H1 (cell line): ENCODE results near the gene MTX1. TPM values are rescaled to one million over a fixed set of nuclear protein-coding genes. Genes with fewer than 3 reads are reported as not detected.

Experiments used
- CTCF ChIA-PET: fragments of 300-600 bp; sonication (Branson Sonifier 250); formaldehyde crosslinking; loops from one replicate; lab custom pipeline; 2021; ENCODE audit not compliant: partially characterized antibody; lab: Charles Lee
- POLR2A ChIA-PET: fragments of 300-600 bp; sonication (Branson Sonifier 250); formaldehyde crosslinking; loops from one replicate; lab custom pipeline; 2021; ENCODE audit warnings: inconsistent platforms; ENCODE audit not compliant: partially characterized antibody; lab: Charles Lee
- DNase-seq, 2 experiments: peaks; one replicate each; pipeline versions ENCODE4 v3.0.0 to v3.0.0-alpha.2; 2010 to 2022; ENCODE audit warnings: low spot score in 2 of 2, low read depth in 1 of 2, mixed read lengths in 1 of 2
- FAIRE-seq: peaks from 2 replicates; lab custom pipeline; 2011; peaks lifted over from hg19 to GRCh38; lab: Jason Lieb, UNC
- H2AFZ ChIP-seq: 2 replicates; pipeline ENCODE4 v1.8.1; 2012; ENCODE audit warnings: low read length, inconsistent platforms
- H2AK5ac ChIP-seq: 2 replicates; pipeline ENCODE4 v1.6.1; 2013; ENCODE audit warnings: low read depth, low read length
- H2BK120ac ChIP-seq: replicated peaks from 2 replicates; pipeline ENCODE3; 2013; ENCODE audit warnings: low read depth, low read length, inconsistent platforms
- H2BK12ac ChIP-seq: 2 replicates; pipeline ENCODE4 v1.6.1; 2013; ENCODE audit warnings: low read depth, low read length
- H2BK15ac ChIP-seq: 2 replicates; pipeline ENCODE4 v1.6.1; 2013; ENCODE audit warnings: low read length
- H2BK20ac ChIP-seq: 2 replicates; pipeline ENCODE4 v1.6.1; 2013; ENCODE audit warnings: low read length
- H2BK5ac ChIP-seq: 2 replicates; pipeline ENCODE4 v1.6.1; 2013; ENCODE audit warnings: low read depth, low read length
- H3K14ac ChIP-seq: 2 replicates; pipeline ENCODE4 v1.6.1; 2013; ENCODE audit warnings: inconsistent platforms; ENCODE audit not compliant: insufficient read length
- H3K18ac ChIP-seq: 2 replicates; pipeline ENCODE4 v1.6.1; 2013; ENCODE audit warnings: low read length; ENCODE audit errors: extremely low read depth
- H3K23ac ChIP-seq: 2 replicates; pipeline ENCODE4 v1.6.1; 2013; ENCODE audit warnings: inconsistent platforms; ENCODE audit not compliant: insufficient read length
- H3K23me2 ChIP-seq: 2 replicates; pipeline ENCODE4 v1.6.1; 2013; ENCODE audit warnings: low read depth, low read length
- H3K27ac ChIP-seq: 2 replicates; pipeline ENCODE4 v1.6.1; 2011; ENCODE audit warnings: low read depth, low read length, inconsistent platforms
- H3K27me3 ChIP-seq, 4 experiments: replicated peaks in 1 of 4; 1 replicate in 1 of 4; 2 replicates in 3 of 4; pipeline versions ENCODE4 v1.6.1 to v1.8.1; 2011 to 2013; ENCODE audit warnings: low read length in 3 of 4, mild to moderate bottlenecking in 3 of 4, inconsistent platforms in 2 of 4, mixed read lengths in 2 of 4, moderate library complexity in 1 of 4; ENCODE audit not compliant: control insufficient read depth in 3 of 4, insufficient read depth in 3 of 4; ENCODE audit errors: extremely low read depth in 1 of 4
- H3K36me3 ChIP-seq, 4 experiments: 2 replicates each; pipeline versions ENCODE4 v1.6.1 to v1.8.1; 2011 to 2013; ENCODE audit warnings: mild to moderate bottlenecking in 4 of 4, low read length in 3 of 4, moderate library complexity in 2 of 4, control low read depth in 1 of 4, inconsistent platforms in 1 of 4; ENCODE audit not compliant: insufficient read depth in 4 of 4, control insufficient read depth in 2 of 4
- H3K4ac ChIP-seq: replicated peaks from 2 replicates; pipeline ENCODE3; 2013; ENCODE audit warnings: low read length, low read depth, mixed read lengths, inconsistent platforms; ENCODE audit not compliant: insufficient read length
- H3K4me1 ChIP-seq, 4 experiments: replicated peaks in 1 of 4; 1 replicate in 1 of 4; 2 replicates in 3 of 4; pipeline versions ENCODE4 v1.6.1 to v1.8.1; 2011 to 2013; ENCODE audit warnings: low read length in 3 of 4, inconsistent platforms in 2 of 4, mixed read lengths in 1 of 4; ENCODE audit not compliant: insufficient read depth in 4 of 4, control insufficient read depth in 3 of 4
- H3K4me2 ChIP-seq, 2 experiments: 2 replicates each; pipeline versions ENCODE4 v1.6.1 to v1.8.1; 2011 to 2013; ENCODE audit warnings: low read depth in 2 of 2, low read length in 2 of 2, control low read depth in 1 of 2, inconsistent platforms in 1 of 2, mild to moderate bottlenecking in 1 of 2; ENCODE audit not compliant: insufficient read depth in 1 of 2
- H3K4me3 ChIP-seq, 4 experiments: fragments of 200-600, 300-600 bp in 1 of 4; sonication (generic), shearing (Covaris generic), sonication (Bioruptor Twin) in 1 of 4; 2 replicates each; pipeline versions ENCODE4 v1.5.1 to v1.8.1; 2011 to 2016; ENCODE audit warnings: low read length in 4 of 4, low read depth in 3 of 4, control low read depth in 2 of 4, inconsistent platforms in 2 of 4, mild to moderate bottlenecking in 2 of 4, mixed read lengths in 1 of 4, moderate library complexity in 1 of 4; ENCODE audit not compliant: insufficient read depth in 2 of 4; ENCODE audit errors: extremely low read depth in 1 of 4
- H3K56ac ChIP-seq: replicated peaks from 2 replicates; pipeline ENCODE3; 2013; ENCODE audit warnings: low read depth, mild to moderate bottlenecking, mixed read lengths, low read length, inconsistent platforms; ENCODE audit not compliant: insufficient read length
- H3K79me1 ChIP-seq: 2 replicates; pipeline ENCODE4 v1.6.1; 2013; ENCODE audit warnings: low read depth, low read length, control low read depth
- H3K79me2 ChIP-seq, 2 experiments: 2 replicates each; pipeline versions ENCODE4 v1.6.1 to v1.8.1; 2012 to 2013; ENCODE audit warnings: low read length in 2 of 2, mild to moderate bottlenecking in 2 of 2, inconsistent platforms in 1 of 2; ENCODE audit not compliant: insufficient read depth in 2 of 2, control insufficient read depth in 1 of 2
- H3K9ac ChIP-seq, 4 experiments: replicated peaks in 1 of 4; 1 replicate in 1 of 4; 2 replicates in 3 of 4; pipeline versions ENCODE4 v1.6.1 to v1.8.1; 2011 to 2013; ENCODE audit warnings: low read depth in 3 of 4, low read length in 3 of 4, control low read depth in 2 of 4, mild to moderate bottlenecking in 2 of 4, moderate library complexity in 2 of 4, inconsistent platforms in 1 of 4; ENCODE audit errors: extremely low read depth in 1 of 4
- H3K9me3 ChIP-seq, 2 experiments: 2 replicates each; pipeline versions ENCODE4 v1.6.1 to v1.8.1; 2012 to 2013; ENCODE audit warnings: mild to moderate bottlenecking in 2 of 2, moderate library complexity in 2 of 2, control low read depth in 1 of 2, inconsistent platforms in 1 of 2, low read depth in 1 of 2, low read length in 1 of 2, mixed read lengths in 1 of 2; ENCODE audit not compliant: insufficient read depth in 2 of 2
- H4K20me1 ChIP-seq, 2 experiments: replicated peaks in 1 of 2; 2 replicates each; pipeline versions ENCODE3 to v1.8.1; 2011 to 2013; ENCODE audit warnings: inconsistent platforms in 2 of 2, low read length in 2 of 2, mild to moderate bottlenecking in 1 of 2; ENCODE audit not compliant: insufficient read depth in 2 of 2, control insufficient read depth in 1 of 2
- H4K5ac ChIP-seq: 2 replicates; pipeline ENCODE4 v1.6.1; 2013; ENCODE audit warnings: low read length, low read depth, mixed read lengths, inconsistent platforms; ENCODE audit not compliant: insufficient read length
- H4K8ac ChIP-seq: 2 replicates; pipeline ENCODE4 v1.8.0; 2013; ENCODE audit warnings: mild to moderate bottlenecking, moderate library complexity, low read length, inconsistent platforms; ENCODE audit not compliant: insufficient read depth; ENCODE audit errors: extremely low read depth
- H4K91ac ChIP-seq: replicated peaks from 2 replicates; pipeline ENCODE3; 2013; ENCODE audit warnings: low read length, mixed read lengths, inconsistent platforms; ENCODE audit not compliant: insufficient read length
- BACH1 ChIP-seq: IDR thresholded peaks from 2 replicates; pipeline ENCODE4 v1.6.1; 2012; ENCODE audit warnings: low read length, improper control_type of control experiment
- CBX8 ChIP-seq: fragments of 300-800, 300-1000 bp; sonication (generic); IDR thresholded peaks from 2 replicates; pipeline ENCODE4 v1.7.1; 2016; ENCODE audit warnings: low read depth, low read length, borderline replicate concordance
- HDAC2 ChIP-seq, 2 experiments: fragments of 300-600 bp in 1 of 2; sonication (generic) in 1 of 2; IDR thresholded peaks; 2 replicates each; pipeline ENCODE4 v1.6.1; 2011 to 2012; ENCODE audit warnings: low read depth in 2 of 2, low read length in 2 of 2, mild to moderate bottlenecking in 2 of 2, moderate library complexity in 2 of 2, borderline replicate concordance in 1 of 2, inconsistent platforms in 1 of 2
- SAP30 ChIP-seq: fragments of 300-600 bp; sonication (generic); IDR thresholded peaks from 2 replicates; pipeline ENCODE4 v1.7.1; 2012; ENCODE audit warnings: low read length, moderate library complexity, mild to moderate bottlenecking, inconsistent platforms; ENCODE audit not compliant: insufficient read depth, insufficient replicate concordance
- TEAD4 ChIP-seq: IDR thresholded peaks from 2 replicates; pipeline ENCODE4 v1.6.1; 2012; ENCODE audit warnings: low read depth, low read length, inconsistent platforms, mixed read lengths
- WGBS, 2 experiments: shearing (Covaris generic) in 1 of 2; methylation state at CpG; one replicate each; pipeline versions ENCODE4 v1.1.6 to v1.1.7; 2013 to 2015; ENCODE audit warnings: low lambda C conversion rate in 2 of 2, mixed read lengths in 2 of 2, inconsistent platforms in 1 of 2, low coverage in 1 of 2, missing lambda C conversion rate in 1 of 2; ENCODE audit not compliant: insufficient replicate concordance in 2 of 2, insufficient coverage in 1 of 2, insufficient read length in 1 of 2; ENCODE audit errors: extremely low coverage in 1 of 2, missing lambda C conversion rate in 1 of 2; 5-methylcytosine and 5-hydroxymethylcytosine counted together
- polyA plus RNA-seq, 7 experiments: library from polyadenylated mRNA; depleted of rRNA in 3 of 7; stranded (reverse) in 5 of 7; unstranded in 2 of 7; fragments of >200 nt in 5 of 7; fragments of 200-250 nt in 2 of 7; gene quantifications; 1 replicate in 5 of 7; 2 replicates in 1 of 7; 4 replicates in 1 of 7; pipeline versions ENCODE4 v1.2.1 to v1.2.3, GENCODE V29; 2011 to 2013; ENCODE audit warnings: missing spikeins in 2 of 7, mixed read lengths in 2 of 7
- total RNA-seq: library from RNA; stranded (reverse); fragmentation: NEBNext Ultra II Directional; extraction: Animal tissue kit (Norgen Biotek cat#: 25700); gene quantifications from 2 replicates; pipeline ENCODE4 v1.2.1, GENCODE V29; 2021
- TF ChIP-seq, protein P1 (sequence below): IDR thresholded peaks from 2 replicates; pipeline ENCODE4 v1.6.1; 2011; ENCODE audit warnings: low read depth, mild to moderate bottlenecking, low read length; ENCODE audit not compliant: insufficient read depth
- TF ChIP-seq, protein P2 (sequence below): IDR thresholded peaks from 2 replicates; pipeline ENCODE4 v1.6.1; 2012; ENCODE audit warnings: low read length, inconsistent platforms

MTX1 gene
- total and polyA plus RNA-seq, 2 of the 8 experiments (the other 6 are each of a cell fraction or from before 2014, with no cell fraction given), result 47.9 to 131 TPM

DNA sequence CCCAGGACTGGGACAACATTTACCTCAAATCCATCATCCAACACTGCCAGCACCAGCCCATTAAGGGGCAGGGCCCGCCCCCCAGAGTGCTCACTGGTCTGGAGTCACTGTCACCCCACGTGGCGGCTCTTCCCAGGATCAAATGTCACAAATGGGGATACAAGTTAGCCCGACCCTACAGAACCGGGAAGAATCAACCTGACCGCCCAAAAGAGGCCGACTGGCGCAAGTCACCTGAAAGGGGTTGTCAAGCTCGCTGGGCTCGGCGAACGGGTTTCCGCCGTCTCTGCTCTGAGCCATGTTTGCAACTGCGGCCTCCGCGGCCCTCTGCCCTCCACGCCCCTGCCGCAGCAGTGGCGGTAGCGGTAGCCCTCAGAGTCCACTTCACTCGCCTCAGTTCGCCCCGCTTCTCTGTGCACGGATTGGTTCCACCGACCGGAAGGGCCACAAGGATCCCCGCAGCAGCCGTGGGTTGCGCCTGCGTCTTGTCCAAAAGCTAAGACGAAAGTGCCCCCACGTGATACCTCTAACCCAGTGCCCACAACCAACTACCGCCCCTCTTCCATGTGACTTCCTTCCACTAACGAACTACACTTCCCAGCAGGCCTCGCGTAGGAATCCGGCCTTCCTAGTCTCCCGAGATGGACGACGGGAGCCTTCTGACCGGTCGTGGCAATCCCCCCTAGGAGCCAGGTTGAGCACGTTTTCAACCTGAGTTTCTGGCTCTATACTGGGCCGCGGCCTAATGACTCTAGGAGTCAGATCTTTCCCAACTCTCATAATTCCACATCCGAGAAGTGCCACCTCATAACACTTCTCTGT, 53.6 kb downstream of the MTX1 start, which contains the start of gene SCAMP3:
SCAMP3 (minus strand) TSS at position 509 of the 822 bp plus-strand sequence; CDS start at position 300, 209 bp downstream.
- DNase-seq, result peak; percentile 90 to 95
- POLR2A ChIA-PET, result interaction anchor here (0.6 to 6.4 kb wide), 30 partner anchors 10 to 420 kb away, joined by 3 to 87 read pairs (median 4); partner anchors contain the start of genes CLK2, FDPS, HCN3 and PKLR
- H2BK12ac ChIP-seq, result no peak within 1 kb of the TSS
- TF ChIP-seq, protein P1, sequence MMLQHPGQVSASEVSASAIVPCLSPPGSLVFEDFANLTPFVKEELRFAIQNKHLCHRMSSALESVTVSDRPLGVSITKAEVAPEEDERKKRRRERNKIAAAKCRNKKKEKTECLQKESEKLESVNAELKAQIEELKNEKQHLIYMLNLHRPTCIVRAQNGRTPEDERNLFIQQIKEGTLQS, result peak; percentile 78
- TF ChIP-seq CBX8 (no peak), TEAD4 (peak; percentile 63), BACH1 (peak; percentile 37; the same call in 1 of the 2 replicates), SAP30 (peak; percentile 100), HDAC2 (IDR thresholded peaks at IDR 0.05; ENCODE audit: borderline replicate concordance in 1 of 2, low read depth in 2 of 2, low read length in 2 of 2) (peak in 1 of 2 experiments; percentile 95; a peak in 2 of 4 replicates)
- TF ChIP-seq, protein P2, sequence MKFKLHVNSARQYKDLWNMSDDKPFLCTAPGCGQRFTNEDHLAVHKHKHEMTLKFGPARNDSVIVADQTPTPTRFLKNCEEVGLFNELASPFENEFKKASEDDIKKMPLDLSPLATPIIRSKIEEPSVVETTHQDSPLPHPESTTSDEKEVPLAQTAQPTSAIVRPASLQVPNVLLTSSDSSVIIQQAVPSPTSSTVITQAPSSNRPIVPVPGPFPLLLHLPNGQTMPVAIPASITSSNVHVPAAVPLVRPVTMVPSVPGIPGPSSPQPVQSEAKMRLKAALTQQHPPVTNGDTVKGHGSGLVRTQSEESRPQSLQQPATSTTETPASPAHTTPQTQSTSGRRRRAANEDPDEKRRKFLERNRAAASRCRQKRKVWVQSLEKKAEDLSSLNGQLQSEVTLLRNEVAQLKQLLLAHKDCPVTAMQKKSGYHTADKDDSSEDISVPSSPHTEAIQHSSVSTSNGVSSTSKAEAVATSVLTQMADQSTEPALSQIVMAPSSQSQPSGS, result peak; percentile 70; the same call in 1 of the 2 replicates

More for the DNA sequence above, 53.6 kb downstream of the MTX1 start, which contains the start of gene SCAMP3:
- H3K4me1 ChIP-seq, result peaks cover 0 to 8% (median 4%) of the 10 kb centered on the region in 4 experiments; a peak in 3 of 7 replicates
- no peak within 1 kb of the TSS for H2BK15ac ChIP-seq
- peak; percentile 55 for FAIRE-seq
- H4K5ac ChIP-seq, result peak within 1 kb of the TSS; percentile 3
- no peak within 1 kb of the TSS for H3K56ac ChIP-seq
- no peak within 1 kb of the TSS for H3K4ac ChIP-seq
- H3K4me2 ChIP-seq, result peak within 1 kb of the TSS; percentile 74 to 97
- peaks cover 5% of the 10 kb centered on the region for H3K23me2 ChIP-seq
- H3K79me2 ChIP-seq, result peaks cover 0 to 14% of the 10 kb centered on the region in 2 experiments; a peak in 1 of 4 replicates
- H4K91ac ChIP-seq, result no peak within 1 kb of the TSS
- H3K36me3 ChIP-seq, result peaks cover 21 to 47% (median 42%) of the 10 kb centered on the region in 4 experiments
- H4K20me1 ChIP-seq, result peaks cover 0 to 1% of the 10 kb centered on the region in 2 experiments
- no peak within 1 kb of the TSS for H2BK120ac ChIP-seq
- peak within 1 kb of the TSS; percentile 47; the same call in 1 of the 2 replicates for H4K8ac ChIP-seq
- no peak within 1 kb of the TSS for H2BK20ac ChIP-seq
- H3K27ac ChIP-seq, result peak within 1 kb of the TSS; percentile 27; the same call in 1 of the 2 replicates
- peak within 1 kb of the TSS; percentile 23; the same call in 1 of the 2 replicates for H2AFZ ChIP-seq
- no peaks in the 10 kb centered on the region for H3K27me3 ChIP-seq
- H2BK5ac ChIP-seq, result peak within 1 kb of the TSS; percentile 83
- H3K9ac ChIP-seq, result peak within 1 kb of the TSS; percentile 61 to 70 (median 64)
- H3K4me3 ChIP-seq, result peak within 1 kb of the TSS; percentile 71 to 89 (median 76)
- CTCF ChIA-PET, result interaction anchor here (0.6 to 4.0 kb wide), 9 partner anchors 11 to 85 kb away, joined by 3 to 63 read pairs (median 5); no protein-coding TSS in a partner anchor
- H3K14ac ChIP-seq, result no peak within 1 kb of the TSS
- peak within 1 kb of the TSS; percentile 63; the same call in 1 of the 2 replicates for H3K18ac ChIP-seq
- H3K23ac ChIP-seq, result no peak within 1 kb of the TSS
- no peaks in the 10 kb centered on the region for H3K9me3 ChIP-seq
- no peak within 1 kb of the TSS; the same call in 1 of the 2 replicates for H2AK5ac ChIP-seq
- H3K79me1 ChIP-seq, result peaks cover 6% of the 10 kb centered on the region
- 3% methylated on average over 45 of the region's 47 CpGs; no CpG with 5 or more reads in 1 of the 2 experiments for WGBS, 2 experiments
